Adrenal gland (tissue), 5 donors: ENCODE data around the gene ARHGAP8.

Source experiments
- POLR2A ChIP-seq, 2 donors: fragments of 450-650 bp; IDR thresholded peaks; one replicate each; pipeline ENCODE4 v1.6.1; 2017; ENCODE audit warnings: antibody characterized with exemption in 2 of 2, mild to moderate bottlenecking in 2 of 2, moderate library complexity in 1 of 2
- TF ChIP-seq, protein P1 (sequence below), 6 experiments: fragments of 450-650 bp in 4 of 6; fragments of 200-600 bp in 2 of 6; sonication (generic) in 1 of 6; IDR thresholded peaks; 1 replicate in 5 of 6; 2 replicates in 1 of 6; pipeline versions ENCODE4 v1.5.1 to v1.8.0; 2016 to 2021; ENCODE audit warnings: antibody characterized with exemption in 6 of 6, mild to moderate bottlenecking in 2 of 6, moderate library complexity in 1 of 6
- donor health status: DM: no; HTN: no; CAD: no.

DNA sequence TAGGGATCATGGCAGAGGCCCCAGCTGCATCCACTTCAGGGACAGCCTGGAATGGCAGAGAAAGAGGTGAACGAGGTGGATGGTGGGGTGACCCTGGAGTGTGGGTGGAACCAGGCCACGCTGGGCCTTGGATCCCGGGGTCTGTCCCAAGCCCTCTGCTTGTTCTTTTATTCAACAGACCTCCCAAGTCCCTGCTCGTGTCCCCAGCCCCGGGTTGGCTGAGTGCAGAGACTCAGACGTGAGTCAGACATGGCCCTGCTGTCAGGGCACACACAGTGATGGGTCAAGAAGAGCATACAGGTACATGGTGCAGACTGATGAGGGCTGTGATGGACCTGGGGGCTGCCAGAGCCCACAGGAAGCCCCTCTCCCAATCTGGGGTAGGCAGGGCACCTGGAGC lies 6.6 kb downstream of the ARHGAP8 start:
- TF ChIP-seq POLR2A (IDR thresholded peaks at IDR 0.05): no peak
- TF ChIP-seq, protein P1, sequence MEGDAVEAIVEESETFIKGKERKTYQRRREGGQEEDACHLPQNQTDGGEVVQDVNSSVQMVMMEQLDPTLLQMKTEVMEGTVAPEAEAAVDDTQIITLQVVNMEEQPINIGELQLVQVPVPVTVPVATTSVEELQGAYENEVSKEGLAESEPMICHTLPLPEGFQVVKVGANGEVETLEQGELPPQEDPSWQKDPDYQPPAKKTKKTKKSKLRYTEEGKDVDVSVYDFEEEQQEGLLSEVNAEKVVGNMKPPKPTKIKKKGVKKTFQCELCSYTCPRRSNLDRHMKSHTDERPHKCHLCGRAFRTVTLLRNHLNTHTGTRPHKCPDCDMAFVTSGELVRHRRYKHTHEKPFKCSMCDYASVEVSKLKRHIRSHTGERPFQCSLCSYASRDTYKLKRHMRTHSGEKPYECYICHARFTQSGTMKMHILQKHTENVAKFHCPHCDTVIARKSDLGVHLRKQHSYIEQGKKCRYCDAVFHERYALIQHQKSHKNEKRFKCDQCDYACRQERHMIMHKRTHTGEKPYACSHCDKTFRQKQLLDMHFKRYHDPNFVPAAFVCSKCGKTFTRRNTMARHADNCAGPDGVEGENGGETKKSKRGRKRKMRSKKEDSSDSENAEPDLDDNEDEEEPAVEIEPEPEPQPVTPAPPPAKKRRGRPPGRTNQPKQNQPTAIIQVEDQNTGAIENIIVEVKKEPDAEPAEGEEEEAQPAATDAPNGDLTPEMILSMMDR (IDR thresholded peaks at IDR 0.05): no peak
